ENCODE measurements around the gene JMJD1C. TPM values are rescaled to one million over a fixed set of nuclear protein-coding genes. Genes with fewer than 3 reads are reported as not detected.

Gene JMJD1C
- total RNA-seq, 2 experiments from 2014 or later = 57.4 to 62.2 TPM

DNA sequence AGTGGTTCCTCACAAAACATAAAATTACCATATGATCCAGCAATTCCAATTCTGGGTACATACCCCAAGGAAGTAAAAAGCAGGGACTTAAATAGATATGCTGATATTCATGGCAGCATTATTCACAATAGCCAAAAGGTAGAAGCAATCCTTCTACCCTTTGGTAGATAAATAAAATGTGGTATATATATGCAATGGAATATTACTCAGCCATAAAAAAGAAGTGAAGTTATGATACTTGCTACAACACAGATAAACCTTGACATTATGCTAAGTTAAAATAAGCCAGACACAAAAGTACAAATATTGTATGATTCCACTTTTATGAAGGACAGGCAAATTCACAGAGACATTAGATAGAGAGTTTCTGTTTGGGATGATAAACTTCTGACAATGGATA is 13.3 kb downstream of the JMJD1C start:
- CTCF ChIA-PET = no interaction called here
- peaks cover 2% of the 10 kb centered on the region for H3K9me3 Mint-ChIP-seq
- H3K36me3 Mint-ChIP-seq (ENCODE audit: low read depth) = peaks cover 11% of the 10 kb centered on the region
- no peak for DNase-seq
- no peak overlapping the region for H3K27ac Mint-ChIP-seq
- H3K27me3 Mint-ChIP-seq = no peaks in the 10 kb centered on the region
- peaks cover 3% of the 10 kb centered on the region for H3K4me1 Mint-ChIP-seq
- no peak overlapping the region for H3K4me3 Mint-ChIP-seq
- POLR2A ChIA-PET = no interaction called here

DNA sequence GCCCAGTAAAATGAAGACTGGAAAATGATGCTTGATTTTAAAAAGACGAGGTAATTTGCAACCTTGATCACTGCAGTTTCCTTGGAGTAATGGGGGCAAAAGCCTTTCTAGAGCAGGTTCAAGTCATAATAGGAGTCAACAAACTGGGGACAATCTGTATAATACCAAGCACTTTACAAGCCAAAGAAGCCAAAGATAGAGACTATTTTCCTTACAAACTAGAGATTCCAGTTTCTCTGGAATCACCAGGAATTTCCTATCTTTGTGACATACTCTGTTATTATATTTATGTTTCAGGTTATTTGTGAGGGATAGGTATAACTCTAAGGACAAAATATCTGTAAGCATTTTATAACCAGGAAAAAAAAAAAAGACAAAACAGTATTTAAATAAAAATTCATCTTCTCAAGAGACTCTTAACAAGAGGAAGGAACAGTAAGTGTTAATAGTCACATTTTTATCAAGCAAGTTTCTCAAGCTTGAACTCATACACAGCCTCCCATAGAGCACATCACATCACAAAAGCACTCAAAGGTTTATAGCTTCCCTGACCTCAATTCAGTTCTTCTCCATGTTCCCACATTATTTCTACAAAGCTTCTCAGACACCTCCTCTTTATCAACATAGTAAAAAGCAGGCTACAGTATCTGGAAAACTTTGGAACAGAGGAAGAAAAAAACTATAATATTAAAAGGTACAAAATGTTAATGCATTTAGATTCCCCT is 18.9 kb downstream of the JMJD1C start:
- Mint-ChIP-seq H3K9me3 (no peaks in the 10 kb centered on the region), H3K4me3 (no peak overlapping the region), H3K27ac (no peak overlapping the region), H3K4me1 (peaks cover 1% of the 10 kb centered on the region), H3K27me3 (no peaks in the 10 kb centered on the region), H3K36me3 (ENCODE audit: low read depth) (peaks cover 10% of the 10 kb centered on the region)
- DNase-seq = no peak
- ChIA-PET POLR2A (no interaction called here), CTCF (no interaction called here)

DNA sequence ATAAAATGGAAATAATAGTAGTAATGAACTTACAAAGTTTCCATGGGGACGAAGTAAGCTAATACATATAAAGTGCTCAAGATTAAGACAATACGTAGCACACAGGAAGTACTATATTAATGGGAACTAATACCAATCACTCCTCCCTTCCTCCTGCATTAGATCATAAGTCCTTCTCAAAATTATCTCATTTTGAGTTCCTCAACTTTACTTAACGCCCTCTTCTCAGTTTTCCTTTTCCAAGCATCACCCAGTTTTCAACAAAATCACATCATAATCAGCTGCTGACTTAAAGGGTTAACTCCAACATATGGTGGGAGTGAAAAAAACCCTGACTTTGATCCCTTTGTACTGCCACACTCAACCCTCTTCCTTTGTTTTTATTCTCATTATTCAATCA is 24.4 kb downstream of the JMJD1C start:
- peaks cover 5% of the 10 kb centered on the region for H3K4me1 Mint-ChIP-seq
- no peak for DNase-seq
- ChIA-PET CTCF (no interaction called here), POLR2A (no interaction called here)
- no peaks in the 10 kb centered on the region for H3K9me3 Mint-ChIP-seq
- peaks cover 6% of the 10 kb centered on the region for H3K36me3 Mint-ChIP-seq (ENCODE audit: low read depth)
- no peaks in the 10 kb centered on the region for H3K27me3 Mint-ChIP-seq
- no peak overlapping the region for H3K4me3 Mint-ChIP-seq
- no peak overlapping the region for H3K27ac Mint-ChIP-seq

GRCh38 chr10:63439607-63440006 is 26.2 kb downstream of the JMJD1C start:
- Mint-ChIP-seq H3K27me3 (no peaks in the 10 kb centered on the region), H3K9me3 (no peaks in the 10 kb centered on the region), H3K4me1 (peaks cover 7% of the 10 kb centered on the region), H3K36me3 (ENCODE audit: low read depth) (peaks cover 3% of the 10 kb centered on the region), H3K4me3 (no peak overlapping the region), H3K27ac (no peak overlapping the region)
- ChIA-PET CTCF (no interaction called here), POLR2A (no interaction called here)
- DNase-seq = no peak

DNA sequence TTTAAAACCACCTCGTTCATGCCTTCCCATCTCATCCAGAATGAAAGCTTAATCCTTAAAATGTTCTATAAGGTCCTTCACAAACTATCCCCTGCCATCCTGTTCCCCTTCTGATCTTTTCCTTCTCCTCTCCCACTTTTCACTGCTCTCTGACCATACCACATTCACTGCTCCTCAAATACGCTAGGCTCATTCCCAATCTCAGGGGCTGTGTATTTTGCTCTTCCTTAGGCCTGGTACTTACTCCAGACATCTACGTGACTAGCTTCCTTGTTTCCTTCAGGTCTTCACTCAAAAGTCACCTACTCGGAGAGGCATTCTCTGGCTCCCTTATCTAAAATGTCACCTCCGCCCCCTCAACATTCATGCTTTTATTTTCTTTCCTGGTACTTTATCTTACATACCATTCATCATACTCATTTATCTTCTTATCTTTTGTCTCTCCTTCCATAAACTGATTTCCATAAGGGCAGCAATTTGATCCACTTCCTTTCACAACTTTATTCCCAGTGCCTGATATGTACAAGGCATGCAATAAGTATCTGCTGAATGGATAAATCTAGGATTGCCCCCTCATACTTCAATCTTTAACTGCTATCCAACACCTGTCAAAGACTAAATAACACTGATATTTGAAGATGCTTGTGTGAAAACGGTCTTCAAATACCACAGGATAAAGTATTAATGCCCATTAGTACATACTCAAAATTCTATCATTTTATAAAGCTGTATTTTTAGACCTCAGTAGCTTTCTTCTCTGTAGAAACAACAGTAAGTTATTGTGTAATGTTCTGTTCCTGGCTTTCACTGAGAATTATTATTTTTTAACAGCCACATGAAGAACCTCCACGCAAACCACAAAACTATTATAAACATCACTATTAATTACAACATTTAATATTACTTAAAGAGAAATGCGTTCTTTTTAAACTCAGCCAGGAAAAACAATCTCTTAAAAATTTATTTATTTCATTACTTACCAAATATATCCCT is 27.0 kb downstream of the JMJD1C start:
- Mint-ChIP-seq H3K36me3 (ENCODE audit: low read depth) (peaks cover 2% of the 10 kb centered on the region), H3K27me3 (no peaks in the 10 kb centered on the region), H3K9me3 (no peaks in the 10 kb centered on the region), H3K4me1 (peaks cover 8% of the 10 kb centered on the region), H3K27ac (no peak overlapping the region), H3K4me3 (no peak overlapping the region)
- CTCF ChIA-PET = interaction anchor here (0.6 kb wide), 1 partner anchor 8 kb away, joined by 3 read pairs; no protein-coding TSS in a partner anchor
- POLR2A ChIA-PET = interaction anchor here (0.6 kb wide), 1 partner anchor 83 kb away, joined by 3 read pairs; no protein-coding TSS in a partner anchor
- no peak for DNase-seq

GRCh38 chr10:63437116-63437949 is 28.4 kb downstream of the JMJD1C start:
- Mint-ChIP-seq H3K27me3 (no peaks in the 10 kb centered on the region), H3K4me3 (no peak overlapping the region), H3K27ac (no peak overlapping the region), H3K4me1 (peaks cover 11% of the 10 kb centered on the region), H3K36me3 (ENCODE audit: low read depth) (peaks cover 2% of the 10 kb centered on the region), H3K9me3 (peaks cover 2% of the 10 kb centered on the region)
- DNase-seq = no peak
- ChIA-PET POLR2A (no interaction called here), CTCF (no interaction called here)

- no peak for DNase-seq
- ChIA-PET POLR2A (no interaction called here), CTCF (no interaction called here)
- peaks cover 10% of the 10 kb centered on the region for H3K4me1 Mint-ChIP-seq
- H3K27ac Mint-ChIP-seq = no peak overlapping the region
- H3K4me3 Mint-ChIP-seq = no peak overlapping the region
- H3K27me3 Mint-ChIP-seq = no peaks in the 10 kb centered on the region
- peaks cover 3% of the 10 kb centered on the region for H3K9me3 Mint-ChIP-seq
- H3K36me3 Mint-ChIP-seq (ENCODE audit: low read depth) = peaks cover 10% of the 10 kb centered on the region
Observed at GRCh38 chr10:63436225-63436624, 29.6 kb downstream of the JMJD1C start.

DNA sequence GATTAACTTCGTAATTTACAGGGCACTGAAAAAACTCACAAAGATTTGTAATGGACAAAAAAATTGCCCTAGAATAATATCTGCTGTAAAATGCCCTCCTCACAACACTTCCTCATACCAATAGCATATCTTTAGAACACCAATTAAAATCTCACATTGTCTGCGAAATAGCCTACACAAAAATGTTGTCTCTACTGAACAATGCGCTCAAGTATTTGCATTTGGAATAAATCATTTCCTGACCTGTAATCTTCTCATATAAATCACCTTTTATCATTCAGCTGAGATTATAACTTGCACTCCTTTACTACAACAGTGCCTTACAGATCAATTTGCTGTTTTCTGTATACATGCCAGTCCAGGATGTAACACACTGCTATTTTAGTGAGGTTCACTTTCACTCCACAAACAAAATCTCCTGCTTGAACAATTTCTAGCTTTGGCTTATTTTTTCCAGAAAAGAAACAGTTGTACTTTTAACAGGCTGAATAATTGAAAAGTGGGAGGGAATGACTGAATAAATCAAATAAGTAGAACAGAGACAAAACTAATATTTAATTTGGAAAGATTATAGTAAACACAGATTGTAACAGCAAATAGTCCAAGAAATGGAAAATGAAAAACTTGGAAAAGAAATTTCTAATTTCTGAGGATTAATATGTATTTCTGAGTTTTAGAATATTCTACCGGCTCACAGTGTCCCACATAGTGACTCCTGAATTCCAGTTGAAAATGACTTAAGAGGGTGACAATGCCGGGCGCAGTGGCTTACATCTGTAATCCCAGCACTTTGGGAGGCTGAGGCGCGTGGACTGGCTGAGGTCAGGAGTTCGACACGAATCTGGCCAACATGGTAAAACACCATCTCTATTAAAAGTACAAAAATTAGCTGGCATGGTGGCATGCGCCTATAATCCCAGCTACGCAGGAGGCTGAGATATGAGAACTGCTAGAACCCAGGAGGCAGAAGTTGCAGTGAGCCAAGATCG is 30.6 kb downstream of the JMJD1C start:
- Mint-ChIP-seq H3K4me3 (no peak overlapping the region), H3K27me3 (no peaks in the 10 kb centered on the region), H3K36me3 (ENCODE audit: low read depth) (peaks cover 11% of the 10 kb centered on the region), H3K9me3 (peaks cover 3% of the 10 kb centered on the region), H3K27ac (no peak overlapping the region), H3K4me1 (peaks cover 12% of the 10 kb centered on the region)
- CTCF ChIA-PET = interaction anchor here (1.5 kb wide), 1 partner anchor 11 kb away, joined by 5 read pairs; no protein-coding TSS in a partner anchor
- DNase-seq = no peak
- POLR2A ChIA-PET = interaction anchor here (0.6 kb wide), 1 partner anchor 45 kb away, joined by 3 read pairs; no protein-coding TSS in a partner anchor

- ChIA-PET CTCF (interaction anchor here (1.6 kb wide), 1 partner anchor 22 kb away, joined by 4 read pairs; no protein-coding TSS in a partner anchor), POLR2A (no interaction called here)
- DNase-seq = no peak
- Mint-ChIP-seq H3K27me3 (no peaks in the 10 kb centered on the region), H3K9me3 (peaks cover 3% of the 10 kb centered on the region), H3K36me3 (ENCODE audit: low read depth) (peaks cover 11% of the 10 kb centered on the region), H3K4me3 (no peak overlapping the region), H3K27ac (peak overlapping the region; percentile 37), H3K4me1 (peaks cover 25% of the 10 kb centered on the region)
Observed at GRCh38 chr10:63431962-63432797, 33.6 kb downstream of the JMJD1C start.

DNA sequence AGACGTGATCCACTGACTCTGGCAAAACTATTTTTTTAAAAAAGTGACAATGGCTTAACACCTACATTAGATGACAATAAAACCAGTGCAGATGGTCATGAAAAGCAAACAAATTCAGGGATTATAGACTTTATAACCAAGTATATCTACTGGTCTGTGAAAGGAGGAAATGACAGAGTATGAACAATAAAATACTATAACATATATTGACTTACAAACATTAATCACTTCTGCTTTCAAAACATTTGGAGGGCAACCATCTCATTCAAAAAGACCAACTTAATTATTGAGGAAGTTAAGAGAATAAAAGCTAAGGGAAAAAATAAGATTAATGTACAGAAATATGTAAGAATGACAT is 34.8 kb downstream of the JMJD1C start:
- no peak overlapping the region for H3K27ac Mint-ChIP-seq
- peaks cover 25% of the 10 kb centered on the region for H3K4me1 Mint-ChIP-seq
- no peaks in the 10 kb centered on the region for H3K27me3 Mint-ChIP-seq
- peaks cover 3% of the 10 kb centered on the region for H3K9me3 Mint-ChIP-seq
- peaks cover 11% of the 10 kb centered on the region for H3K36me3 Mint-ChIP-seq (ENCODE audit: low read depth)
- H3K4me3 Mint-ChIP-seq = no peak overlapping the region
- ChIA-PET POLR2A (no interaction called here), CTCF (interaction anchor here (0.6 to 1.6 kb wide), 2 partner anchors 23 to 68 kb away, joined by 3 to 4 read pairs; no protein-coding TSS in a partner anchor)
- no peak for DNase-seq

Data from activated CD4-positive, alpha-beta T cell treated with anti-CD3 and anti-CD28 coated beads, Interleukin-2, amount 10 ng/mL, durations not matched to agents 7 days and 5 days (primary cell).